Cardiac fibroblast (primary cell): ENCODE results near the gene TRIM8.

Source experiments
- DNase-seq, 2 donors: peaks; one replicate each; pipeline versions ENCODE4 v3.0.0 to v3.0.0-alpha.2; 2010; ENCODE audit warnings: low read depth in 2 of 2
- H3K4me3 ChIP-seq, 2 donors: replicated peaks in 1 of 2; 1 replicate in 1 of 2; 2 replicates in 1 of 2; pipeline ENCODE4 v1.5.1; 2011; ENCODE audit warnings: low read depth in 2 of 2, low read length in 2 of 2, mild to moderate bottlenecking in 2 of 2, moderate library complexity in 1 of 2
- CTCF ChIP-seq: IDR thresholded peaks from one replicate; pipeline ENCODE4 v1.5.1; 2011; ENCODE audit warnings: low read depth, mild to moderate bottlenecking, low read length, inconsistent platforms

TRIM8 gene

GRCh38 chr10:102668326-102669107 is 24.2 kb downstream of the TRIM8 start:
- DNase-seq: no peak
- no peak for TF ChIP-seq CTCF
- H3K4me3 ChIP-seq: no peak overlapping the region

GRCh38 chr10:102669206-102670064 is 25.2 kb downstream of the TRIM8 start:
- DNase-seq: peak in 1 of 2 donors; percentile 61
- H3K4me3 ChIP-seq: no peak overlapping the region
- TF ChIP-seq CTCF: no peak

GRCh38 chr10:102670065-102670670 is 25.9 kb downstream of the TRIM8 start:
- no peak for TF ChIP-seq CTCF
- H3K4me3 ChIP-seq: no peak overlapping the region

GRCh38 chr10:102670871-102671434 is 26.7 kb downstream of the TRIM8 start:
- no peak for DNase-seq
- H3K4me3 ChIP-seq: no peak overlapping the region
- no peak for TF ChIP-seq CTCF

More at GRCh38 chr10:102670065-102670670, 25.9 kb downstream of the TRIM8 start:
- no peak for DNase-seq

GRCh38 chr10:102673236-102673818 is 29.0 kb downstream of the TRIM8 start:
- TF ChIP-seq CTCF: no peak
- no peak overlapping the region for H3K4me3 ChIP-seq
- no peak for DNase-seq
